Measurements from ENCODE around the gene CRYBA2. TPM values are rescaled to one million over a fixed set of nuclear protein-coding genes. Genes with fewer than 3 reads are reported as not detected.

The CRYBA2 gene
- total and polyA plus RNA-seq, 2 donors (not counting 3 experiments of a cell fraction or from before 2014, with no cell fraction given), result not detected

DNA sequence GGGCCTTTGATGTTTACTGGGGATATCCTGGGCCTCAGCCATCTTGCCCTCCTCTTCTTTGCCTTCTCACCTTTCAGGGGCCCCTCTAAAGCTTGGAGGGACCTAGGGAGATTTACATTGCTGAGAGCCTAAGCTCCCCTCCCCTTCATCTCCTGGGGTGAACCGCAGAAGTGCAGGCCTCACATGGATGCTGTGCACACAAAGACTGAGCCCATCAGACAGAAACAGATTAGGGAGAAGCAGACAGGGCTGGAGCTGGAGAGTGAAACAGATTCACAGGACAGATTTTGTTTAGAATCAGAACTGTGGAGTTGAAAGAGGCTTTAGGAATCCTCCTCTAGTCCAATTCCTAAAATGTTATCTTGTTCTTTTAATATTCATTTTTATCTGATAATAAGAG lies 37.2 kb downstream of the CRYBA2 start:
- no peak for DNase-seq (ENCODE audit: low read depth, low spot score)
- Histone ChIP-seq H3K4me3 (replicated peaks in 1 of 3; ENCODE audit: insufficient read depth in 1 of 3, low read depth in 1 of 3, low read length in 3 of 3) (no peak overlapping the region), H3K27ac (ENCODE audit: insufficient read depth, low read depth, low read length) (no peak overlapping the region), H3K9me1 (replicated peaks; ENCODE audit: control insufficient read depth, extremely low read depth, insufficient read depth, low read length) (no peaks in the 10 kb centered on the region), H3K4me2 (ENCODE audit: insufficient read depth, low read length) (no peak overlapping the region), H3K79me2 (ENCODE audit: control insufficient read depth, insufficient read depth, low read length) (no peaks in the 10 kb centered on the region), H3K9ac (replicated peaks; ENCODE audit: extremely low read depth, insufficient read depth, low read length) (no peak overlapping the region), H4K20me1 (replicated peaks; ENCODE audit: control insufficient read depth, extremely low read depth, insufficient read depth, low read length) (no peaks in the 10 kb centered on the region), H3K4me1 (ENCODE audit: control insufficient read depth, extremely low read depth, insufficient read depth, low read length) (no peaks in the 10 kb centered on the region), H3K36me3 (ENCODE audit: control insufficient read depth in 2 of 2, extremely low read depth in 1 of 2, insufficient read depth in 2 of 2, low read length in 2 of 2) (no peaks in the 10 kb centered on the region), H3K27me3 (ENCODE audit: control insufficient read depth in 2 of 2, insufficient read depth in 2 of 2, low read length in 2 of 2) (peaks cover 43% of the 10 kb centered on the region in 2 experiments), H3K9me3 (replicated peaks; ENCODE audit: control insufficient read depth, insufficient read depth, low read length) (no peaks in the 10 kb centered on the region), H2AFZ (ENCODE audit: low read depth, low read length) (no peak overlapping the region)
- ChIA-PET CTCF (interaction anchor here (1.1 to 1.4 kb wide), 2 partner anchors 9 to 199 kb away, joined by 3 read pairs; no protein-coding TSS in a partner anchor), POLR2A (no interaction called here)
- no peak for FAIRE-seq
- intact Hi-C loops (cut with micrococcal nuclease), result no loop called here
- no TSS peak for BruUV-seq (replicated peaks)
- TF ChIP-seq POLR2AphosphoS5 (IDR thresholded peaks at IDR 0.05; ENCODE audit: insufficient read depth, low read depth, low read length) (no peak), MYC (IDR thresholded peaks at IDR 0.05; ENCODE audit: low read depth, low read length) (no peak), JUN (IDR thresholded peaks at IDR 0.05; ENCODE audit: borderline replicate concordance, insufficient read depth, insufficient read length, low read depth) (no peak), POLR2A (IDR thresholded peaks at IDR 0.05; ENCODE audit: low read depth, low read length) (no peak), FOS (IDR thresholded peaks at IDR 0.05; ENCODE audit: borderline replicate concordance, insufficient read depth, low read length) (no peak), EZH2 (IDR thresholded peaks at IDR 0.05; ENCODE audit: borderline replicate concordance, low read depth, low read length, severe bottlenecking) (no peak), GATA2 (IDR thresholded peaks at IDR 0.05; ENCODE audit: insufficient read depth, insufficient read length, low read depth, low read length) (no peak)
- TF ChIP-seq, protein P1, sequence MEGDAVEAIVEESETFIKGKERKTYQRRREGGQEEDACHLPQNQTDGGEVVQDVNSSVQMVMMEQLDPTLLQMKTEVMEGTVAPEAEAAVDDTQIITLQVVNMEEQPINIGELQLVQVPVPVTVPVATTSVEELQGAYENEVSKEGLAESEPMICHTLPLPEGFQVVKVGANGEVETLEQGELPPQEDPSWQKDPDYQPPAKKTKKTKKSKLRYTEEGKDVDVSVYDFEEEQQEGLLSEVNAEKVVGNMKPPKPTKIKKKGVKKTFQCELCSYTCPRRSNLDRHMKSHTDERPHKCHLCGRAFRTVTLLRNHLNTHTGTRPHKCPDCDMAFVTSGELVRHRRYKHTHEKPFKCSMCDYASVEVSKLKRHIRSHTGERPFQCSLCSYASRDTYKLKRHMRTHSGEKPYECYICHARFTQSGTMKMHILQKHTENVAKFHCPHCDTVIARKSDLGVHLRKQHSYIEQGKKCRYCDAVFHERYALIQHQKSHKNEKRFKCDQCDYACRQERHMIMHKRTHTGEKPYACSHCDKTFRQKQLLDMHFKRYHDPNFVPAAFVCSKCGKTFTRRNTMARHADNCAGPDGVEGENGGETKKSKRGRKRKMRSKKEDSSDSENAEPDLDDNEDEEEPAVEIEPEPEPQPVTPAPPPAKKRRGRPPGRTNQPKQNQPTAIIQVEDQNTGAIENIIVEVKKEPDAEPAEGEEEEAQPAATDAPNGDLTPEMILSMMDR (IDR thresholded peaks at IDR 0.05; ENCODE audit: extremely low read depth in 1 of 2, insufficient read depth in 1 of 2, low read depth in 1 of 2, low read length in 2 of 2), result no peak
- TF ChIP-seq, protein P2, sequence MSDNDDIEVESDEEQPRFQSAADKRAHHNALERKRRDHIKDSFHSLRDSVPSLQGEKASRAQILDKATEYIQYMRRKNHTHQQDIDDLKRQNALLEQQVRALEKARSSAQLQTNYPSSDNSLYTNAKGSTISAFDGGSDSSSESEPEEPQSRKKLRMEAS (IDR thresholded peaks at IDR 0.05; ENCODE audit: insufficient read depth, insufficient read length), result no peak
- dilution Hi-C loops (cut with MboI; ENCODE audit: extremely low pct_ligation_motif_present, low sequenced_read_pairs), result no loop called here
